GM18909 (cell line): ENCODE measurements around the gene CKLF.
A peak's percentile ranks its signal among the peaks of the same experiment; 100 is the strongest.

Experiments
- ATAC-seq: cut with Tn5 transposase; IDR thresholded peaks from one replicate; pipeline ENCODE4 v1.9.1; 2021; ENCODE audit warnings: mild to moderate bottlenecking; ENCODE audit not compliant: unreplicated experiment, poor library complexity

CKLF gene

DNA sequence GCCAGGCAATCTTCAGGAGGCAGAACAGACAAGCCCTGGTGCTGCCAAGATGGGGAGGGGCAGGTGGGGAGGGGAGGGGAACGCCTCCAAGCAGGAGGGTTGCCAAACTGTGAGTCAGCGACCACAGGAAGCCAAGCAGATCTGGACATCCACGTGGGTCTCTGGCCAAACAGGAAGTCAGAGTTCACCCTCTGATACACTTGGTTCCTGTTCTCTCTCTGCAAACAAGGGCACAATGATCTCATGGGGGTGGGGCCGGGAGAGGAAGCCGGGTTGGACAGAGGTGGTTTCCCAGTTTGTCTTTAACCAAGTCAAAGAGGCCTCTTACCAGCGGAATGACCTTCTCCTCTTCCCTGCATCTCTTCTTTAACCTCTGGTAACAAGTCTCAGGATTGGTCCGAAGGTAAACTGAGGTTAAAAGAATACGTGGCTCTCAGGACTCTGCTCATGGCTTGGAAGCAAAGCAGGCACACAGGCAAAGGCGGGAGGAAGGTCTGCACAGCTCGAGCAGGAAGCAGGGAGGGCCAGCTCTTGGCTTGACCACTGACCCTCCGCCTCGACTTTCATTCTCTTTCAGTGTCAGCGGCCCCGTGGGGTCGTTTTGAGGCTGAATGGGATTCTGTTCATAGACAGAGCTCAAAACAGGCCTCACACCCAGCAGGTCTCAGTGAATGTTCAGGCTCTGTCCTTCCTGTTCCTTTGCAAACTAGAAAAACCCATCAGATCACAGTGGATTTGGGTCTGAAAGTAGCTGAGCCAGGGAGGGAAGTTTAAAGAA, 35.4 kb upstream of the CKLF start:
- peak; percentile 98 for ATAC-seq

- no peak for ATAC-seq
Measured at GRCh38 chr16:66517586-66518263, 34.7 kb upstream of the CKLF start.

DNA sequence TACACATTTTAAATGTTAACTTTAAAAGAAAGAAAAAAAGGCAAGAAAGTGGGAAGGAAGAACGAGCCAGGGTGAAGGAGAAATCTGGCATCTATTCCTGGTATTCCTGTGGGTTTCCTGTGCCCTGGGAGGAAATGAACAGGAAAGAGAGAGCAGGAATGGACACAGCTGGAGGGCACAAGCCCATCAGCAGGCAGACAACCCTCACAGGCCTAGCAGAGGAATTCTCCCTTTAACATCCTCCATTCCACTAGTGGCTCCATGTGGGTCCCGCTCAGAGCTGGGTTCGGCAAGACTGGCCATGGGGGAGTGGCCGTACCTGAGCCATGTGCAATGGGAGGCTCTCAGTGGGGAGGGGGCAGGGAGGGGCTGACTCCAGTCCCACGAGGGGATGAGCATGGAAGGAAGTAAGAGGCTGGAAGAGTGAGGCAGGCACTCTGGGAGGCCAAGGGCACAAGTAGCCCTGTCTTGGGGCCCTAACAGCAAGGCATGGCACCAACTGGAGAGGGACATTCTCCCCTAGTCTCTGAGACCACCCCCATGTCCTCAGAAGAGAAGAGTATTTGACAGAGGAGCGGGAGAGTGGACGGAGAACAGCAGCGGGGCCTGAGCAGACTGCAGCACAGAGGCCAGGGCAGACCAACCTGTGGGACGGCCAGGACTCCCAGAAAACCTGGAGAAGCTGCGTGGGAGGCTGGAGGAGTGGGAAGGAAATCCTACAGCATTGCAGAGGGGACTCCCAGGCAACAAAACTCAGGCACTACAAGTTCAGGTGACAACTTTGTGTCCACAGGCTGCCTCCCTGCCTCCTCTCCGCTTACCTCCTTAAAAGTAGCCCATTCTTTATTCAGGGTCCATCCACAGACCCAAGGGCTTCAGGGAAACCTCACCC, 32.6 kb upstream of the CKLF start:
- ATAC-seq: no peak

GRCh38 chr16:66520406-66521170, 31.8 kb upstream of the CKLF start:
- no peak for ATAC-seq

GRCh38 chr16:66521252-66521713, 31.1 kb upstream of the CKLF start:
- no peak for ATAC-seq

DNA sequence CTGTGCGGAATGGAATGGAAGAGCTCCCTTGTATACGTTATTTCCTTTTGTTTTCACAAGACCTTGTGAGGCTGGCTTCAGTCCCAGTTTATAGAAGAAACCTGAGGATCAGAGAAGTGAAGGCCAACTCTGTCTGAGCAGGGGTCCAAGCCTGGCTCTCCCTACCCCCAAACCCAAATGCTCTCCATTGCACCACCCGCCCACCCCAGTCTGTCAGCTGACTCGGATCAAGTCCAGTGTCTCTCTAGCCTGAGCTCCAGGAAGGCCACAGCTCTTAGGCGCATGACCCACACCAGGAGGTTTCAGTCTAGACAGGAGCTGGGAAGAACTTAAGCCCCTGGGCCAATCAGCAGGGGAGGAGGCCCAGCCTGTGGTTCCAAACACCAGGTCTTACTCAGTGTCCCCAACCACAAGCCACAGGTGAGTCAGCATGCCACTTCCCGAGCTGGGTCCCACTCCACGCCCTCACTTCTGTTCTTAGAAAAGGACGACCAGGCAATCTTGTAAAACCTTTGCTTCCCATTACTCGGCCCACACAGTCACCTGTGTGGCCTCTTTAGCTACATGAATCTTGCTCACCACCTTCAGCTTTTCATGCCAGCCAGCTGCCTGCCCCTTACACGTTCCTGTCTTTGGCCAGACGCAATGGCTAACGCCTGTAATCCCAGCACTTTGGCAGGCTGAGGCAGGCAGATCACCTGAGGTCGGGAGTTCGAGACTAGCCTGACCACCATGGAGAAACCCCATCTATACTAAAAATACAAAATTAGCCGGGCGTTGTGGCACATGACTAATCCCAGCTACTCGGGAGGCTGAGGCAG, 30.2 kb upstream of the CKLF start:
- ATAC-seq: peak; percentile 69

- no peak for ATAC-seq
Measured at GRCh38 chr16:66522816-66523590, 29.4 kb upstream of the CKLF start.

DNA sequence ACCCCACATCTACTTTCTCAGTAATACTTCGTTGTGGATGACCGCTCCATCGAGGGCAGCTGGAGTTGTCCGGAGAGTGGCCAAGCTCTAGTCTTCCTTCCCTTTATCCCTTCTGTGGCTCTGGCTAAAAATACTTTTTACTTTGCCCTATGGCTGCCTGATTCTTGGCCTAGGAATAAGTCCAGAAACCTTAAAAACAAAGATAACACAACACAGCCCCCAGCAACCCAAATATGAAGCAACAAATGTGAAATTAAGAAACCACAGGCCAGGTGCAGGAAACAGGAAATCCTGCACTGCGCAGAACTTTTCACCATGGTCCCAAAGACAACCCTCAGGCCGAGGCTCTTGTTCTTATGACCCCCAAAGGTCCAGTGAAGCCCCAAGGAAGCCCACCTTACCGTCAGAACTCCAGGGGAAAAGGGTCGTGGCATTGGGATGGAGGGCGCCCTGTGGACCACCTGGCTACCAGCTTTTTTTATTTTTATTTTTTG, 28.5 kb upstream of the CKLF start:
- ATAC-seq: peak; percentile 42

GRCh38 chr16:66524601-66525164, 27.7 kb upstream of the CKLF start:
- ATAC-seq: peak; percentile 65

GRCh38 chr16:66525396-66526180, 26.8 kb upstream of the CKLF start:
- no peak for ATAC-seq

GRCh38 chr16:66528294-66528693, 24.1 kb upstream of the CKLF start:
- ATAC-seq: no peak

GRCh38 chr16:66529475-66529874, 22.9 kb upstream of the CKLF start:
- no peak for ATAC-seq

DNA sequence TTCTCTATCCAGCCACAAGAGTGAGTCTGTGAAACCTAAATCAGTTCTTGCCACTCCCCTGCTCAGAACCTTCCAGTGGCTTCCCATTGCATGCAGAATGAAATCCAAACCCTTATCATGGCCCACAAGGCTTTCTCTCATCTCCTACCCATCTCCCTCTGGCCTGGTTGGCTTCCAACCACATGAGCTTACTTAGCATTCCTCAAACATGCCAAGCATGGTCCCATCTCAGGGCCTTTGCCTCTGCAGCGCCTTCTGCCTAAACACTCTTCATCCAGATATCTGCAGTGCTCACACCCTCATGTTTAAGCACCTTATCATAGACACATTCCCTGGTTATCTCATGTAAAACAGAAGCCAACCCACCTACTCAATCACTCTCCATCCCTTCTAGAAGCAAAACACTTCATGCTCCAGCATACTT, 18.0 kb upstream of the CKLF start:
- ATAC-seq: no peak

GRCh38 chr16:66536525-66536924, 15.9 kb upstream of the CKLF start:
- ATAC-seq: no peak

DNA sequence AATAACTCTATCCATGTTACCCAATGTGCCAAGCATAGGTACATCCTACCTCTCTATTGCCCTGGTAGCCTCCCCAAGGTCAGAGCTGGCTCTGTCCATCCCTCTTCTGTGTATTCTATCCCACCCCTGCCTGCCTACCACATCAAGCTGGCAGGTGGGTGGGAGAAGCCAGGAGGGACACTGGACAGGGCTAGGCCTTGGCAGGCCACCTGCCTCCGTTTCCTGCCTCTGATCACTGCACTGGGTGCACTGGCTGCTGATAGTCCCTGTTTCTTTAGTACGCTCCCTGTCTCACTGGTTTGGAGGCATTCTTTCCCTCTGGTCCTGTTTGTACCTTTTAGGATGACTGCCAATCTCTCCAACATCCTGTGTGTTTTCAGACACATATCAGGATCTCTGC, 15.1 kb upstream of the CKLF start:
- no peak for ATAC-seq

DNA sequence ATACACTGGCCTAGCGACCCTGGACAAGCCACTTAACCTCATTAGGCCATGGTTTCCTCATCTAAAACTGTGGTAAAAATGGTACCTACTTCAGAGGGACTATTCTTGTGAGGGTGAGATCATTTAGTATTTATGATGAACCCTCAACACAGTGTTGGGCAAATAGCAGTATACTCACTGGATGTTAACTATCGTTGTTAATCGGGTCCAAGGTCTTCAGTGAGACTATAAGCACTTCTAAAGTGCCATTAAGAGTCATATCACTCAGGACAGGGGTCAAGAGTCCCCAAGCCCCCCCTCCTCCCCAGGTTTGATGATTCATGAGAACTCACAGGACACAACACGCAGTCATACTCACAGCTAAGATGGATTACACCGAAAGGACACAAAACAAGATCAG, 13.5 kb upstream of the CKLF start:
- ATAC-seq: no peak
